GM12873 (cell line): ENCODE measurements around the gene ZYG11B.

ENCODE experiments used
- TF ChIP-seq, protein P1 (sequence below): IDR thresholded peaks from 2 replicates; pipeline ENCODE4 v1.5.1; 2012; ENCODE audit warnings: low read depth, mild to moderate bottlenecking, moderate library complexity, low read length, control low read depth; ENCODE audit not compliant: insufficient read depth; ENCODE audit errors: missing control alignments

ZYG11B gene

DNA sequence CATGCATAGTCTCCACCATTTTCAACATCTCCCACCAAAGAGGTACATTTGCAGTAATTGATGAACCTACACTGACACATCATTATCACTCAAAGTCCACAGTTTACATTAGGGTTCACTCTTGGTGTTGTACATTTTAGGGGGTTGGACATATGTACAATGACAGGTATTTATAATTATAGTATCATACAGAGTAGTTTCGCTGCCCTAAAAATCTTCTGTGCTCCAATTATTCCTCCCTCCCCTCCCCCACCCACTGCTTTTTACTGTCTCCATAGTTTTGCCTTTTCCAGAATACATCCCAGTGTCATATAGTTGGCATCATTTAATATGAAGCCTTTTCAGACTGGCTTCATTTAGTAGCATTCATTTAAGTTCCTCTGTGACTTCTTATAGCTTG is 41.7 kb upstream of the ZYG11B start:
- TF ChIP-seq, protein P1, sequence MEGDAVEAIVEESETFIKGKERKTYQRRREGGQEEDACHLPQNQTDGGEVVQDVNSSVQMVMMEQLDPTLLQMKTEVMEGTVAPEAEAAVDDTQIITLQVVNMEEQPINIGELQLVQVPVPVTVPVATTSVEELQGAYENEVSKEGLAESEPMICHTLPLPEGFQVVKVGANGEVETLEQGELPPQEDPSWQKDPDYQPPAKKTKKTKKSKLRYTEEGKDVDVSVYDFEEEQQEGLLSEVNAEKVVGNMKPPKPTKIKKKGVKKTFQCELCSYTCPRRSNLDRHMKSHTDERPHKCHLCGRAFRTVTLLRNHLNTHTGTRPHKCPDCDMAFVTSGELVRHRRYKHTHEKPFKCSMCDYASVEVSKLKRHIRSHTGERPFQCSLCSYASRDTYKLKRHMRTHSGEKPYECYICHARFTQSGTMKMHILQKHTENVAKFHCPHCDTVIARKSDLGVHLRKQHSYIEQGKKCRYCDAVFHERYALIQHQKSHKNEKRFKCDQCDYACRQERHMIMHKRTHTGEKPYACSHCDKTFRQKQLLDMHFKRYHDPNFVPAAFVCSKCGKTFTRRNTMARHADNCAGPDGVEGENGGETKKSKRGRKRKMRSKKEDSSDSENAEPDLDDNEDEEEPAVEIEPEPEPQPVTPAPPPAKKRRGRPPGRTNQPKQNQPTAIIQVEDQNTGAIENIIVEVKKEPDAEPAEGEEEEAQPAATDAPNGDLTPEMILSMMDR, result no peak

DNA sequence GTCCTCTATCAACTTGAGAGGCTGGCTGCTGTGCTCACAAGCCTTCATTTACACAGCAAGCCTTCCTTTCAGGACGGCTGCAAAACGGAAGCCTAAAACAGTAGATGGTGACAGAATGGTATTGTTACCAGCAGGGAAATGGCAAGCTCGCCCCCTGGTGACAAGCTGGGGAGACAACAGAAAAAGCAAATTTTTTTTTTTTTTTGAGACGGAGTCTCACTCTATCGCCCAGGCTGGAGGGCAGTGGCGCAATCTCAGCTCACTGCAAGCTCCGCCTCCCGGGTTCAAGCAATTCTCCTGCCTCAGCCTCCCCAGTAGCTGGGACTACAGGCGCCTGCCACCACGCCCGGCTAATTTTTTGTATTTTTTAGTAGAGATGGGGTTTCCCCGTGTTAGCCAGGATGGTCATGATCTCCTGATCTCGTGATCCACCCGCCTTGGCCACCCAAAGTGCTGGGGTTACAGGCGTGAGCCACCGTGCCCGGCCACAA is 39.9 kb upstream of the ZYG11B start:
- TF ChIP-seq, protein P1, result peak; percentile 69

DNA sequence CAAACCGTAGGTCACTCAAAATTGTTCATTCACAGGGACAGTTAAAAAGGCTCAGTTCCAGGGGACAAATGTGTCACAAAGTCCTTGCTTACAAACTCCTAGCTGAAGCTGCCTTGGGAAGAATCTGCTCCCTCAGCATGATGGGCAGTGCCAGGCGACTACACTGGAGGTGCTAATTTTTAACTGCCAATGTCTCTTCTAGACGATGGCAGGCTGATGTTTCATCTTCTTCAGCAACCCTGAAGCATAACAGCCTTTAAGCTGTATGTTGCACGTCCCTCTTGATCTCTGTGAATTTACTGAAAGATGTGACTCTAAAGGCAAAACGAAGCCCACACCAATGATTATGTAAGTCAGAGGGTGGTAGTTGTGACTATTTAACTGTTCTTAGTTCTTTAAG is 39.4 kb upstream of the ZYG11B start:
- TF ChIP-seq, protein P1, result no peak

DNA sequence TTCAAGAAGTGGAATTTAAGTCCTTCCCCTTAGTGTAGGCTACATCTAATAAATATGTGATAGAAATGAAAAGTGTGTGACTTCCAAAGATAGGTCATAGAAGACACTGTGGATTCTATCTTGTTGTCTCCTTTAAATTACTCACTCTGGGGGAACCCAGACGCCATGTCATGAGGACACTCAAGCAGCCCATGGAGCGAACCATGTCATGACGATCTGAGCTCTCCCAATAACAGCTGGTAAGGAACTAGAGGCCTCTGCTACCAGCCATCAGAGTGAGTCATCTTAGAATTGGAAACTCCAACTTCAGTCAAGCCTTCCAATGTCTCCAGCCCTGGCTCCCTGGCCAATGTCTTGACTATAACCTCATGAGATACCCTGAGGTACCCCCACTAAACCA is 34.4 kb upstream of the ZYG11B start:
- TF ChIP-seq, protein P1, result no peak

DNA sequence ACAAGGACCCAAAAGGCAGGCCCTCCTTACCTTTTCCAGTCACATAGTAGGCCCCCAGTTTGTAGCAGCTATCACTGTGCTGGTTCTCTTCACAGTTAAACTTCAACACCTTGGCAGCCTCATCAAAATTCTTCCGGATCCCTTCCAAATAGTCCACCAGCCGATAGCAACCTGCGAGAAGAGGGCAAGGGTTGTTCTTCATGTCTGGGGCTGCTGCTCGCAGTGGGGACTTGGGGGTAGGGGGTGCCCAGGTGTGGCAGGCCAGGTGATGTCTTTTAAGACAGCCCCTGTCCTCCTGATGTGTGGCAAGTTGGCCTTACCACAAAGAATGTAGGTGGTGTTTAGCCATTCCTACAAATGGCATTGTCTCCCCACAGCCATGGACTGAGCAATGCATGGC is 33.6 kb upstream of the ZYG11B start:
- TF ChIP-seq, protein P1, result no peak

DNA sequence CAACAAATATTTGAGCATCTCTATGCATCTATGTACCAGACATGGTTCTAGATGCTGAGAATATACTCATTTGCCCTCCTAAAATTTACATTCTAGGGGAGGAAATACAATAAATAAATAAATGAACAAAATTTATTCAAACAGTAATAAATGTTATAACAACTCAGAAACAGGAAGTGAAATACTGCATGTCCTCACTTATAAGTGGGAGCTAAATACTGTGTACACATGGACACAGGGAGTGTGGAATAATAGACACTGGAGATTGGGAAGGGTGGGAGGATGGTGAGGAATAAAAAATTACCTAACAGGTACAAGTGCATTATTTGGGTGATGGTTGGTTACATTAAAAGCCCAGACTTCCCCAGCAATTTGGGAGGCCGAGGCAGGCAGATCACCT is 32.4 kb upstream of the ZYG11B start:
- TF ChIP-seq, protein P1, result no peak

DNA sequence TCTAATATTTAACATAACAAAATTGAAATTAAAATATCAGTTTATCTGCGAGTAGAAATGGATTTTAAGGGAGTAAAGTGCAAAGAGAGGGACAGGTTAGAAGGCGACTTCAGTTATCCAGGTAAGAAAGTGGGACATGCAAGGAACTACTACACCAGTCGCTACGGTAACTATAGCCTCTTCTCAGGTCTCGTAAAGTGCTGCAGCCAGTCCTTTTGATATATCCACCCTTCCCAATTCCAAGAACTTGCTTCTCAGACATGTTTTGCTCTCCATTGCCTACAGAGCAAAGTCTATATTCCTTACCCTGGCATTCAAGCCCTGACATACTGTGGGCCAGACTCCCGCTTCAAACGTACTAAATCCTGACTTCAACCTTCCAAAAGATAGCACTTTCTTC is 30.6 kb upstream of the ZYG11B start:
- TF ChIP-seq, protein P1, result no peak
